Measurements from ENCODE around the gene PYGL. TPM values are rescaled to one million over a fixed set of nuclear protein-coding genes. Genes with fewer than 3 reads are reported as not detected.

PYGL gene
- 10 to 100 TPM; 18.5 to 39.7 (median 27.4) TPM for total RNA-seq

GRCh38 chr14:50943943-50944646 is at the start of gene PYGL:
Gene PYGL (minus strand): TSS chr14:50944483. CDS start chr14:50944403, 80 bp downstream.
- Histone ChIP-seq H3K27ac (peak within 1 kb of the TSS; percentile 3 to 88 (median 82)), H3K27me3 (no peaks in the 10 kb centered on the region), H3K9me3 (no peaks in the 10 kb centered on the region), H3K36me3 (no peaks in the 10 kb centered on the region), H3K4me3 (peak within 1 kb of the TSS; percentile 64 to 82), H3K4me1 (peaks cover 0 to 19% (median 0%) of the 10 kb centered on the region in 3 donors)
- TF ChIP-seq POLR2A (IDR thresholded peaks at IDR 0.05) (peak; percentile 55 to 67), POLR2AphosphoS5 (IDR thresholded peaks at IDR 0.05) (peak; percentile 43), CTCF (IDR thresholded peaks at IDR 0.05) (peak in 1 of 4 experiments; percentile 15), EP300 (IDR thresholded peaks at IDR 0.05) (no peak)
- peak; percentile 93 for ATAC-seq
- no CpG with 5 or more reads among the region's 74 CpGs for WGBS, 2 donors (ENCODE audit: low coverage in 1 of 2)

GRCh38 chr14:50985859-50986331 is 41.6 kb upstream of the PYGL start:
- no peaks in the 10 kb centered on the region for H3K36me3 ChIP-seq
- no peaks in the 10 kb centered on the region for H3K4me1 ChIP-seq
- H3K27me3 ChIP-seq, result no peaks in the 10 kb centered on the region
- H3K27ac ChIP-seq, result no peak overlapping the region
- no peak overlapping the region for H3K4me3 ChIP-seq
- no peak for ATAC-seq
- TF ChIP-seq CTCF (IDR thresholded peaks at IDR 0.05), result no peak
- no peak for TF ChIP-seq POLR2AphosphoS5 (IDR thresholded peaks at IDR 0.05)
- no peak for TF ChIP-seq EP300 (IDR thresholded peaks at IDR 0.05)
- no peak for TF ChIP-seq POLR2A (IDR thresholded peaks at IDR 0.05)
- no peaks in the 10 kb centered on the region for H3K9me3 ChIP-seq
- 64 to 75% methylated on average over 7 to 12 of the region's 12 CpGs for WGBS, 2 donors (ENCODE audit: low coverage in 1 of 2)

- H3K9me3 ChIP-seq, result no peaks in the 10 kb centered on the region
- no peak overlapping the region for H3K27ac ChIP-seq
- ATAC-seq, result no peak
- no peaks in the 10 kb centered on the region for H3K36me3 ChIP-seq
- TF ChIP-seq POLR2A (IDR thresholded peaks at IDR 0.05), result no peak
- no peak for TF ChIP-seq POLR2AphosphoS5 (IDR thresholded peaks at IDR 0.05)
- no peak for TF ChIP-seq CTCF (IDR thresholded peaks at IDR 0.05)
- TF ChIP-seq EP300 (IDR thresholded peaks at IDR 0.05), result no peak
- no peaks in the 10 kb centered on the region for H3K27me3 ChIP-seq
- H3K4me3 ChIP-seq, result no peak overlapping the region
- WGBS, 2 donors (ENCODE audit: low coverage in 1 of 2), result 61 to 89% methylated on average over 3 to 10 of the region's 13 CpGs
- no peaks in the 10 kb centered on the region for H3K4me1 ChIP-seq
These were observed 41.0 kb upstream of the PYGL start for GRCh38 chr14:50985124-50985858.

GRCh38 chr14:50984036-50984710 is 39.9 kb upstream of the PYGL start:
- WGBS, 2 donors (ENCODE audit: low coverage in 1 of 2), result 82 to 83% methylated on average over 2 of the region's 2 CpGs
- Histone ChIP-seq H3K4me1 (no peaks in the 10 kb centered on the region), H3K27ac (no peak overlapping the region), H3K27me3 (no peaks in the 10 kb centered on the region), H3K36me3 (no peaks in the 10 kb centered on the region), H3K4me3 (no peak overlapping the region), H3K9me3 (no peaks in the 10 kb centered on the region)
- no peak for TF ChIP-seq POLR2A (IDR thresholded peaks at IDR 0.05)
- TF ChIP-seq EP300 (IDR thresholded peaks at IDR 0.05), result no peak
- TF ChIP-seq CTCF (IDR thresholded peaks at IDR 0.05), result no peak
- TF ChIP-seq POLR2AphosphoS5 (IDR thresholded peaks at IDR 0.05), result no peak
- no peak for ATAC-seq

All from gastroesophageal sphincter (tissue), 4 donors.